Loucy (cell line): ENCODE data around the gene ANKRD26.

Experiments
- H2AFZ ChIP-seq: fragments of 200-600 bp; sonication (generic); 2 replicates; pipeline ENCODE4 v1.6.0; 2016; ENCODE audit warnings: antibody characterized with exemption, mild to moderate bottlenecking, low read length, moderate library complexity
- H3F3A ChIP-seq: fragments of 200-600 bp; 2 replicates; pipeline ENCODE4 v1.6.0; 2016; ENCODE audit warnings: antibody characterized with exemption, low read depth, mild to moderate bottlenecking
- H3K27me3 ChIP-seq: fragments of 200-600 bp; sonication (generic); 2 replicates; pipeline ENCODE4 v1.6.1; 2014; ENCODE audit warnings: low read length, mild to moderate bottlenecking; ENCODE audit not compliant: insufficient read depth, poor library complexity, severe bottlenecking
- H3K36me3 ChIP-seq: fragments of 200-600 bp; sonication (generic); 2 replicates; pipeline ENCODE4 v1.6.1; 2016; ENCODE audit warnings: low read length; ENCODE audit not compliant: insufficient read depth
- H3K4me1 ChIP-seq: fragments of 200-600 bp; sonication (generic); 2 replicates; pipeline ENCODE4 v1.5.1; 2014; ENCODE audit warnings: low read length, mild to moderate bottlenecking; ENCODE audit not compliant: insufficient read depth, poor library complexity, severe bottlenecking
- H3K4me2 ChIP-seq: fragments of 200-600 bp; sonication (generic); 2 replicates; pipeline ENCODE4 v1.6.0; 2014; ENCODE audit warnings: antibody characterized with exemption, low read length, low read depth, mild to moderate bottlenecking; ENCODE audit not compliant: poor library complexity, severe bottlenecking
- H3K4me3 ChIP-seq: fragments of 200-600 bp; sonication (generic); 2 replicates; pipeline ENCODE4 v1.5.1; 2014; ENCODE audit warnings: low read length, mild to moderate bottlenecking, mixed read lengths; ENCODE audit not compliant: poor library complexity, severe bottlenecking
- H3K79me2 ChIP-seq: fragments of 200-600 bp; sonication (generic); 2 replicates; pipeline ENCODE4 v1.6.1; 2014; ENCODE audit warnings: low read length; ENCODE audit not compliant: insufficient read depth
- H3K9ac ChIP-seq: fragments of 200-600 bp; sonication (generic); 2 replicates; pipeline ENCODE4 v1.6.0; 2014; ENCODE audit warnings: mild to moderate bottlenecking, low read depth, low read length, moderate library complexity; ENCODE audit not compliant: poor library complexity, severe bottlenecking
- H3K9me2 ChIP-seq: fragments of 200-600 bp; sonication (generic); replicated peaks from 2 replicates; pipeline ENCODE4 v1.6.1; 2016; ENCODE audit warnings: low read depth, low read length, mixed read lengths
- H3K9me3 ChIP-seq: fragments of 200-600 bp; sonication (generic); 2 replicates; pipeline ENCODE4 v1.6.1; 2014; ENCODE audit warnings: mild to moderate bottlenecking, antibody characterized with exemption, low read length, low read depth; ENCODE audit not compliant: insufficient read depth
- H4K20me1 ChIP-seq: fragments of 200-600 bp; sonication (generic); 2 replicates; pipeline ENCODE4 v1.6.0; 2014; ENCODE audit warnings: antibody characterized with exemption, low read length, mild to moderate bottlenecking; ENCODE audit not compliant: insufficient read depth, poor library complexity, severe bottlenecking
- EZH2phosphoT487 ChIP-seq: fragments of 200-600 bp; IDR thresholded peaks from 2 replicates; pipeline ENCODE4 v1.6.1; 2018; ENCODE audit warnings: antibody characterized with exemption, mild to moderate bottlenecking, moderate library complexity, borderline replicate concordance
- TF ChIP-seq, protein P1 (sequence below): fragments of 200-600 bp; sonication (generic); conservative IDR thresholded peaks from 2 replicates; pipeline ENCODE4 v1.5.1; 2014; ENCODE audit warnings: mild to moderate bottlenecking, antibody characterized with exemption, low read length

The ANKRD26 gene

DNA sequence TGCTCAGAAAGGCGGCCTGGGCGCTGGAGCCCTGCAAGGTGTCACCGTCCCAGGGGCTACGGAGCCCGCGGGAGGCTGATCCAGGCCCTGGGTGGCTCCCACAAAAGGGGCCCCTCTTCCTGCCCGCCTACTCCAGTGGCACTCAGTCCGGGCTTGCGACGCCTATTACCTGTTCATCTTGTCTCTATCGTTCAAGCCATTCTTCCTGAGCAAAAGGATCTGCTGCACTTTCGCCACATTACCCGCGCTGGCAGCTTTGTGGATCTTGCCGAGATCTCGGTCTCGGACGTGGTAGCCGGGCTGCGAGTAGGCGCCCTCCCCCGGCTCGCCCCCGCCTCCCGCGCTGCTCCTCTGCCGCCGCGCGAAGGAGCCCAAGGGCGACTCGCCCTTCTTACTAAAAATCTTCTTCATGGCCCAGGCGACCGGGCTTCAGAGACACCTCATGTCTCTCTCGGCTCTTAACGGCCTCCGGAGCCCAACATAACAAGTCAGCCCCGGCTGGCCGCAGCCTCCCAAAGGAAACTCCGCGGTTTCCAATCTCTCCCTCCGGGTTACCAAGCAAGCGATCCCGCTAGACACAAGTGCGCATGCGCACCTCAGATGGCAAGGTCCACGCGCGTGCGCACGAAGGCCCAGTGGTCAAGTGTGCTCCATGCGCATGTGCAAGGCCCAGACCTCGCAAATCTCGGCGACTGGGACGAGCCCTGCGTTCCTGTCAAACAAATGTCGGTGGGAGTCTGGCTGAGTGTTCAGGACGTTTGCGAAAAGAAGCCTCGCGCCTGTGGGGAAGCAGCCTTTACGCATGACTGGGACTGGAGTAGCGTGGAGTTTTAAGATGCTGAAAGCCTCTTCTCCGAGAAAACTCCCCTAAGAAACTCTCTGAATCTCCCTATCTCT lies at the start of gene ANKRD26:
TSS of gene ANKRD26 (minus strand) at position 579 of the 897 bp plus-strand sequence. CDS start at position 411, 168 bp downstream.
- peak within 1 kb of the TSS; percentile 84 for H3K4me3 ChIP-seq
- H3K9me3 ChIP-seq = no peaks in the 10 kb centered on the region
- H3F3A ChIP-seq = no peaks in the 10 kb centered on the region
- peaks cover 11% of the 10 kb centered on the region; the same call in 1 of the 2 replicates for H3K79me2 ChIP-seq
- no peaks in the 10 kb centered on the region for H3K9me2 ChIP-seq
- no peaks in the 10 kb centered on the region for H3K27me3 ChIP-seq
- peak within 1 kb of the TSS; percentile 78 for H3K9ac ChIP-seq
- peak within 1 kb of the TSS; percentile 93 for H3K4me2 ChIP-seq
- H2AFZ ChIP-seq = peak within 1 kb of the TSS; percentile 94
- no peaks in the 10 kb centered on the region for H4K20me1 ChIP-seq
- no peaks in the 10 kb centered on the region for H3K36me3 ChIP-seq
- no peak for TF ChIP-seq EZH2phosphoT487
- TF ChIP-seq, protein P1, sequence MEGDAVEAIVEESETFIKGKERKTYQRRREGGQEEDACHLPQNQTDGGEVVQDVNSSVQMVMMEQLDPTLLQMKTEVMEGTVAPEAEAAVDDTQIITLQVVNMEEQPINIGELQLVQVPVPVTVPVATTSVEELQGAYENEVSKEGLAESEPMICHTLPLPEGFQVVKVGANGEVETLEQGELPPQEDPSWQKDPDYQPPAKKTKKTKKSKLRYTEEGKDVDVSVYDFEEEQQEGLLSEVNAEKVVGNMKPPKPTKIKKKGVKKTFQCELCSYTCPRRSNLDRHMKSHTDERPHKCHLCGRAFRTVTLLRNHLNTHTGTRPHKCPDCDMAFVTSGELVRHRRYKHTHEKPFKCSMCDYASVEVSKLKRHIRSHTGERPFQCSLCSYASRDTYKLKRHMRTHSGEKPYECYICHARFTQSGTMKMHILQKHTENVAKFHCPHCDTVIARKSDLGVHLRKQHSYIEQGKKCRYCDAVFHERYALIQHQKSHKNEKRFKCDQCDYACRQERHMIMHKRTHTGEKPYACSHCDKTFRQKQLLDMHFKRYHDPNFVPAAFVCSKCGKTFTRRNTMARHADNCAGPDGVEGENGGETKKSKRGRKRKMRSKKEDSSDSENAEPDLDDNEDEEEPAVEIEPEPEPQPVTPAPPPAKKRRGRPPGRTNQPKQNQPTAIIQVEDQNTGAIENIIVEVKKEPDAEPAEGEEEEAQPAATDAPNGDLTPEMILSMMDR = no peak; the same call in 1 of the 2 replicates
- peaks cover 20% of the 10 kb centered on the region for H3K4me1 ChIP-seq

GRCh38 chr10:27147701-27148100 lies 47.4 kb upstream of the ANKRD26 start:
- no peak overlapping the region for H3K4me3 ChIP-seq
- TF ChIP-seq, protein P1 = no peak
- TF ChIP-seq EZH2phosphoT487 = no peak
- peaks cover 53% of the 10 kb centered on the region for H3K36me3 ChIP-seq
- no peak overlapping the region for H2AFZ ChIP-seq
- H3K4me1 ChIP-seq = peaks cover 31% of the 10 kb centered on the region
- H3K4me2 ChIP-seq = peak overlapping the region; percentile 22
- H3K9me3 ChIP-seq = no peaks in the 10 kb centered on the region
- H3F3A ChIP-seq = no peaks in the 10 kb centered on the region
- H3K9ac ChIP-seq = no peak overlapping the region
- peaks cover 87% of the 10 kb centered on the region for H4K20me1 ChIP-seq
- peaks cover 82% of the 10 kb centered on the region for H3K79me2 ChIP-seq
- no peaks in the 10 kb centered on the region for H3K27me3 ChIP-seq
- H3K9me2 ChIP-seq = no peaks in the 10 kb centered on the region

- peak overlapping the region; percentile 22 for H3K4me2 ChIP-seq
- H3K36me3 ChIP-seq = peaks cover 69% of the 10 kb centered on the region
- no peak overlapping the region for H3K4me3 ChIP-seq
- H4K20me1 ChIP-seq = peaks cover 75% of the 10 kb centered on the region
- TF ChIP-seq EZH2phosphoT487 = no peak
- TF ChIP-seq, protein P1 = no peak
- peaks cover 22% of the 10 kb centered on the region for H3K4me1 ChIP-seq
- H3F3A ChIP-seq = no peaks in the 10 kb centered on the region
- H2AFZ ChIP-seq = no peak overlapping the region
- H3K9me2 ChIP-seq = no peaks in the 10 kb centered on the region
- H3K9me3 ChIP-seq = no peaks in the 10 kb centered on the region
- H3K27me3 ChIP-seq = no peaks in the 10 kb centered on the region
- no peak overlapping the region for H3K9ac ChIP-seq
- H3K79me2 ChIP-seq = peaks cover 65% of the 10 kb centered on the region
Measured at GRCh38 chr10:27145937-27146336, 45.6 kb upstream of the ANKRD26 start.
